Lung (tissue), 12 donors: ENCODE data around the gene LARGE1. TPM values are rescaled to one million over a fixed set of nuclear protein-coding genes. Genes with fewer than 3 reads are reported as not detected.

ENCODE experiments used
- ATAC-seq: fragments of 200-7000 bp; cut with Tn5 transposase; one replicate; pipeline ENCODE4 v1.9.1; 2020; ENCODE audit warnings: moderate number of reproducible peaks; ENCODE audit not compliant: insufficient read depth, low FRiP score
- DNase-seq, 3 donors: peaks; one replicate each; pipeline ENCODE4 v3.0.0-alpha.2; 2013 to 2017
- H3K27ac ChIP-seq, 2 donors: one replicate each; pipeline ENCODE4 v1.5.1; 2013; ENCODE audit warnings: mild to moderate bottlenecking in 2 of 2, moderate library complexity in 2 of 2, control low read depth in 1 of 2, inconsistent platforms in 1 of 2, low read depth in 1 of 2, low read length in 1 of 2
- H3K27me3 ChIP-seq, 3 donors: one replicate each; pipeline ENCODE4 v1.5.1; 2013; ENCODE audit warnings: low read length in 2 of 3; ENCODE audit not compliant: control insufficient read depth in 3 of 3, insufficient read depth in 3 of 3
- H3K36me3 ChIP-seq, 4 donors: one replicate each; pipeline ENCODE4 v1.5.1; 2013; ENCODE audit warnings: low read length in 4 of 4, mild to moderate bottlenecking in 1 of 4, moderate library complexity in 1 of 4; ENCODE audit not compliant: control insufficient read depth in 4 of 4, insufficient read depth in 4 of 4
- H3K4me1 ChIP-seq, 5 donors: one replicate each; pipeline ENCODE4 v1.5.1; 2013; ENCODE audit warnings: low read length in 5 of 5, mild to moderate bottlenecking in 2 of 5, moderate library complexity in 1 of 5; ENCODE audit not compliant: control insufficient read depth in 5 of 5, insufficient read depth in 5 of 5
- H3K4me3 ChIP-seq: one replicate; pipeline ENCODE4 v1.5.1; 2013; ENCODE audit warnings: mild to moderate bottlenecking, control low read depth, moderate library complexity
- H3K9ac ChIP-seq, 2 donors: one replicate each; pipeline ENCODE4 v1.5.1; 2013; ENCODE audit warnings: low read length in 2 of 2, control low read depth in 1 of 2; ENCODE audit not compliant: insufficient read depth in 1 of 2
- H3K9me3 ChIP-seq, 4 donors: one replicate each; pipeline ENCODE4 v1.5.1; 2013; ENCODE audit warnings: low read length in 3 of 4, mild to moderate bottlenecking in 1 of 4, moderate library complexity in 1 of 4; ENCODE audit not compliant: control insufficient read depth in 4 of 4, insufficient read depth in 3 of 4
- CTCF ChIP-seq: IDR thresholded peaks from 2 replicates; pipeline ENCODE4 v1.5.1; 2012; ENCODE audit warnings: mild to moderate bottlenecking; ENCODE audit errors: control extremely low read depth, extremely low read depth
- WGBS, 2 donors: extraction: QIAGEN DNeasy Blood & Tissue Kit; methylation state at CpG; one replicate each; pipeline ENCODE4 v1.1.7; 2013; 5-methylcytosine and 5-hydroxymethylcytosine counted together
- polyA plus RNA-seq, 2 donors: library from polyadenylated mRNA; stranded (reverse); fragments of 200-250 nt; gene quantifications; one replicate each; pipeline ENCODE4 v1.2.1, GENCODE V29; 2013
- total RNA-seq, 2 donors: library from RNA; depleted of rRNA in 1 of 2; stranded (reverse); fragments of >200 nt in 1 of 2; gene quantifications; one replicate each; pipeline ENCODE4 v1.2.1, GENCODE V29; 2014 to 2021
- donor health status: control.
- donor health status: control.
- donor health status: Bipolar disorder and iron deficiency.
- donor health status: healthy.
- donor health status: DM: yes; HTN: yes; CAD: no.

The LARGE1 gene
- total and polyA plus RNA-seq, 4 donors, result 2.9 to 41.1 (median 15.4) TPM

- peaks cover 0 to 3% (median 0%) of the 10 kb centered on the region in 4 donors for H3K9me3 ChIP-seq
- no peak for TF ChIP-seq CTCF
- H3K4me1 ChIP-seq, result peaks cover 0 to 8% (median 0%) of the 10 kb centered on the region in 5 donors
- H3K4me3 ChIP-seq, result no peak overlapping the region
- no peak overlapping the region for H3K9ac ChIP-seq
- ATAC-seq, result no peak
- peaks cover 2 to 12% (median 6%) of the 10 kb centered on the region in 4 donors for H3K36me3 ChIP-seq
- DNase-seq, result no peak
- 95 to 100% methylated on average over 2 of the region's 2 CpGs for WGBS, 2 donors
- H3K27me3 ChIP-seq, result no peaks in the 10 kb centered on the region
- H3K27ac ChIP-seq, result no peak overlapping the region
Measured at GRCh38 chr22:33385611-33386010, 534.7 kb downstream of the LARGE1 start.

- WGBS, 2 donors, result 87 to 90% methylated on average over 8 of the region's 8 CpGs
- DNase-seq, result no peak
- no peak for TF ChIP-seq CTCF
- Histone ChIP-seq H3K4me1 (no peaks in the 10 kb centered on the region), H3K27ac (no peak overlapping the region), H3K36me3 (peaks cover 2 to 12% (median 9%) of the 10 kb centered on the region in 4 donors), H3K27me3 (no peaks in the 10 kb centered on the region), H3K9me3 (peaks cover 0 to 3% (median 1%) of the 10 kb centered on the region in 4 donors), H3K4me3 (no peak overlapping the region), H3K9ac (no peak overlapping the region)
- no peak for ATAC-seq
Measured at GRCh38 chr22:33382436-33382835, 537.8 kb downstream of the LARGE1 start.

GRCh38 chr22:33381531-33382406, 538.5 kb downstream of the LARGE1 start:
- peaks cover 2 to 12% (median 9%) of the 10 kb centered on the region in 4 donors for H3K36me3 ChIP-seq
- ATAC-seq, result no peak
- peaks cover 0 to 3% (median 1%) of the 10 kb centered on the region in 4 donors for H3K9me3 ChIP-seq
- H3K27ac ChIP-seq, result no peak overlapping the region
- H3K4me1 ChIP-seq, result no peaks in the 10 kb centered on the region
- H3K9ac ChIP-seq, result no peak overlapping the region
- H3K4me3 ChIP-seq, result no peak overlapping the region
- no peaks in the 10 kb centered on the region for H3K27me3 ChIP-seq
- 87 to 91% methylated on average over 10 of the region's 10 CpGs for WGBS, 2 donors
- no peak for TF ChIP-seq CTCF
- DNase-seq, result no peak
